ENCODE measurements around the gene CTNND2. TPM values are rescaled to one million over a fixed set of nuclear protein-coding genes. Genes with fewer than 3 reads are reported as not detected.

CTNND2 gene
- polyA plus RNA-seq, 1 of the 3 experiments (the other 2 are of a cell fraction), result not detected

GRCh38 chr5:11400316-11400715, 503.9 kb downstream of the CTNND2 start:
- POLR2A ChIA-PET, result no interaction called here
- WGBS (ENCODE audit: low lambda C conversion rate), result 4% methylated on average over 2 of the region's 2 CpGs

GRCh38 chr5:11398728-11399127, 505.5 kb downstream of the CTNND2 start:
- H3F3A ChIP-seq (replicated peaks; ENCODE audit: insufficient read depth), result no peaks in the 10 kb centered on the region
- no peaks in the 10 kb centered on the region for H3K9me3 ChIP-seq
- POLR2A ChIA-PET, result no interaction called here
- TF ChIP-seq EP300 (IDR thresholded peaks at IDR 0.05; ENCODE audit: borderline replicate concordance in 1 of 2, low read depth in 1 of 2, low read length in 1 of 2), result no peak
- TF ChIP-seq RAD21 (IDR thresholded peaks at IDR 0.05; ENCODE audit: low read length), result no peak
- no peak for TF ChIP-seq SIN3A (IDR thresholded peaks at IDR 0.05; ENCODE audit: borderline replicate concordance, low read depth, low read length)
- TF ChIP-seq NRF1 (IDR thresholded peaks at IDR 0.05; ENCODE audit: low read depth, low read length), result no peak
- TF ChIP-seq PBX3 (IDR thresholded peaks at IDR 0.05), result no peak
- no peak for TF ChIP-seq RFX5 (IDR thresholded peaks at IDR 0.05; ENCODE audit: low read length)
- no peak for TF ChIP-seq FOXM1 (IDR thresholded peaks at IDR 0.05; ENCODE audit: low read depth)
- no peak for TF ChIP-seq REST (IDR thresholded peaks at IDR 0.05; ENCODE audit: low read depth, low read length)

More at GRCh38 chr5:11400316-11400715, 503.9 kb downstream of the CTNND2 start:
- CTCF ChIA-PET, result no interaction called here
- H4K20me1 ChIP-seq (ENCODE audit: insufficient read depth), result no peaks in the 10 kb centered on the region
- H3F3A ChIP-seq (replicated peaks; ENCODE audit: insufficient read depth), result no peaks in the 10 kb centered on the region
- TF ChIP-seq NRF1 (IDR thresholded peaks at IDR 0.05; ENCODE audit: low read depth, low read length) (no peak), GABPA (IDR thresholded peaks at IDR 0.05; ENCODE audit: low read depth) (no peak), POLR2AphosphoS5 (IDR thresholded peaks at IDR 0.05; ENCODE audit: low read depth, low read length) (no peak), JUND (IDR thresholded peaks at IDR 0.05) (no peak), MEF2A (IDR thresholded peaks at IDR 0.05; ENCODE audit: borderline replicate concordance, low read depth) (no peak), REST (IDR thresholded peaks at IDR 0.05; ENCODE audit: low read depth, low read length) (no peak), RFX5 (IDR thresholded peaks at IDR 0.05; ENCODE audit: low read length) (no peak), GATA2 (CRISPR knock-in tag; IDR thresholded peaks at IDR 0.05) (no peak), PBX3 (IDR thresholded peaks at IDR 0.05) (no peak), FOXJ3 (CRISPR knock-in tag; IDR thresholded peaks at IDR 0.05) (no peak)
- no peaks in the 10 kb centered on the region for H3K4me1 ChIP-seq (ENCODE audit: control insufficient read depth in 1 of 2, insufficient read depth in 2 of 2, low read depth in 1 of 2, low read length in 1 of 2)
- H3K27ac ChIP-seq (ENCODE audit: low read depth in 2 of 2, low read length in 1 of 2), result no peak overlapping the region
- H3K9ac ChIP-seq, result no peak overlapping the region
- no peak overlapping the region for H2AFZ ChIP-seq (ENCODE audit: low read depth)
- no peaks in the 10 kb centered on the region for H3K27me3 ChIP-seq (ENCODE audit: insufficient read depth)
- no peak overlapping the region for H3K4me3 ChIP-seq (ENCODE audit: low read depth in 2 of 2, low read length in 1 of 2)
- H3K79me2 ChIP-seq (ENCODE audit: insufficient read depth), result no peaks in the 10 kb centered on the region
- H3K9me2 ChIP-seq, result no peaks in the 10 kb centered on the region
- no peak for DNase-seq
- no peak overlapping the region for H3K4me2 ChIP-seq
- no peaks in the 10 kb centered on the region for H3K36me3 ChIP-seq (replicated peaks in 1 of 2; ENCODE audit: control insufficient read depth in 1 of 2, insufficient read depth in 2 of 2, low read length in 1 of 2)
- no peaks in the 10 kb centered on the region for H3K9me3 ChIP-seq

More at GRCh38 chr5:11398728-11399127, 505.5 kb downstream of the CTNND2 start:
- Histone ChIP-seq H3K27me3 (ENCODE audit: insufficient read depth) (no peaks in the 10 kb centered on the region), H3K36me3 (replicated peaks in 1 of 2; ENCODE audit: control insufficient read depth in 1 of 2, insufficient read depth in 2 of 2, low read length in 1 of 2) (no peaks in the 10 kb centered on the region), H3K4me2 (no peak overlapping the region), H2AFZ (ENCODE audit: low read depth) (no peak overlapping the region), H3K4me1 (ENCODE audit: control insufficient read depth in 1 of 2, insufficient read depth in 2 of 2, low read depth in 1 of 2, low read length in 1 of 2) (no peaks in the 10 kb centered on the region), H3K9me2 (no peaks in the 10 kb centered on the region), H3K79me2 (ENCODE audit: insufficient read depth) (no peaks in the 10 kb centered on the region), H3K27ac (ENCODE audit: low read depth in 2 of 2, low read length in 1 of 2) (no peak overlapping the region), H4K20me1 (ENCODE audit: insufficient read depth) (no peaks in the 10 kb centered on the region), H3K9ac (no peak overlapping the region), H3K4me3 (ENCODE audit: low read depth in 2 of 2, low read length in 1 of 2) (no peak overlapping the region)
- DNase-seq, result no peak
- 5% methylated on average over 3 of the region's 3 CpGs for WGBS (ENCODE audit: low lambda C conversion rate)
- CTCF ChIA-PET, result no interaction called here

Data from SK-N-SH (cell line).